Keratinocyte (primary cell): Measurements from ENCODE around the gene RSAD1.

ENCODE experiments used
- CTCF ChIP-seq, 3 experiments: IDR thresholded peaks in 1 of 3; conservative IDR thresholded peaks in 1 of 3; optimal IDR thresholded peaks in 1 of 3; 2 replicates in 2 of 3; 3 replicates in 1 of 3; pipeline versions ENCODE3 to v1.5.1; 2011; ENCODE audit warnings: low read length in 3 of 3, mild to moderate bottlenecking in 3 of 3, moderate library complexity in 2 of 3, control low read depth in 1 of 3, inconsistent platforms in 1 of 3; ENCODE audit not compliant: insufficient read depth in 2 of 3; ENCODE audit errors: extremely low read depth in 1 of 3
- EZH2 ChIP-seq: IDR thresholded peaks from one replicate; pipeline ENCODE4 v1.6.1; 2012; ENCODE audit warnings: inconsistent platforms, mild to moderate bottlenecking, low read length, moderate library complexity

GRCh38 chr17:50469671-50470305 is 8.9 kb upstream of the RSAD1 start:
- TF ChIP-seq CTCF (optimal IDR thresholded peaks at IDR 0.05 in 1 of 3, IDR thresholded peaks at IDR 0.05 in 1 of 3, conservative IDR thresholded peaks at IDR 0.05 in 1 of 3; ENCODE audit: extremely low read depth in 1 of 3, insufficient read depth in 2 of 3, low read length in 3 of 3) = no peak
- TF ChIP-seq EZH2 = no peak
